Measurements from ENCODE around the gene NTNG1.

- TF ChIP-seq CTCF (IDR thresholded peaks at IDR 0.05) (no peak), EZH2phosphoT487 (IDR thresholded peaks at IDR 0.05) (no peak), EZH2 (IDR thresholded peaks at IDR 0.05) (no peak)
Measured at GRCh38 chr1:107358619-107359327, 217.9 kb downstream of the NTNG1 start.

Data from neural progenitor cell (in vitro differentiated cells).